ENCODE measurements around the gene PTPRD. TPM values are rescaled to one million over a fixed set of nuclear protein-coding genes. Genes with fewer than 3 reads are reported as not detected.

PTPRD gene
- total RNA-seq, 1 experiment from 2014 or later: 32.5 TPM

GRCh38 chr9:10548348-10548747, 64.5 kb downstream of the PTPRD start:
- H3K27me3 ChIP-seq (ENCODE audit: insufficient read depth, low read length): no peaks in the 10 kb centered on the region
- no peaks in the 10 kb centered on the region for H3K9me3 ChIP-seq (ENCODE audit: control insufficient read depth, low read depth, low read length)
- H2AFZ ChIP-seq (ENCODE audit: low read length): no peak overlapping the region
- H3K9ac ChIP-seq (ENCODE audit: extremely low read depth, insufficient read length, low read length): no peak overlapping the region
- no peaks in the 10 kb centered on the region for H3K79me1 ChIP-seq (ENCODE audit: insufficient read depth, low read depth, low read length, poor library complexity, severe bottlenecking)
- H3K4me1 Mint-ChIP-seq: peaks cover 0 to 4% of the 10 kb centered on the region in 2 experiments; a peak in 2 of 4 replicates
- no CpG with 5 or more reads among the region's 1 CpG for WGBS (ENCODE audit: extremely low coverage, insufficient read length, low lambda C conversion rate)
- H3K4me1 ChIP-seq (ENCODE audit: insufficient read depth, low read length): no peaks in the 10 kb centered on the region
- H4K91ac ChIP-seq (ENCODE audit: insufficient read length, low read depth, low read length): no peak overlapping the region
- H3K18ac ChIP-seq (ENCODE audit: insufficient read length, low read depth, low read length): no peak overlapping the region
- H3K23me2 ChIP-seq (ENCODE audit: insufficient read length, low read depth, low read length, poor library complexity, severe bottlenecking): no peaks in the 10 kb centered on the region
- H4K20me1 ChIP-seq (ENCODE audit: control insufficient read depth, insufficient read depth, insufficient read length): no peaks in the 10 kb centered on the region
- H3K27me3 Mint-ChIP-seq (ENCODE audit: low read depth): no peaks in the 10 kb centered on the region
- no peak overlapping the region for H3K27ac Mint-ChIP-seq
- H2BK15ac ChIP-seq (ENCODE audit: low read depth, low read length): no peak overlapping the region
- no peak overlapping the region for H3K14ac ChIP-seq (ENCODE audit: insufficient read depth, low read length)
- H2AK5ac ChIP-seq (ENCODE audit: insufficient read length, low read length): no peak overlapping the region
- H2BK12ac ChIP-seq (ENCODE audit: insufficient read length, low read depth, low read length): no peak overlapping the region
- no peak overlapping the region for H3T11ph ChIP-seq (ENCODE audit: low read length)
- no peaks in the 10 kb centered on the region for H3K36me3 Mint-ChIP-seq (ENCODE audit: insufficient read depth in 1 of 3, low read depth in 3 of 3)
- H3K4ac ChIP-seq (ENCODE audit: low read depth, low read length): no peak overlapping the region
- H3K9me3 Mint-ChIP-seq: no peaks in the 10 kb centered on the region
- no peak overlapping the region for H2BK5ac ChIP-seq (ENCODE audit: insufficient read length, low read length)
- no peak overlapping the region for H3K23ac ChIP-seq (ENCODE audit: insufficient read length, low read depth, low read length)
- no peak overlapping the region for H3K4me3 Mint-ChIP-seq
- no peak overlapping the region for H3K27ac ChIP-seq (ENCODE audit: insufficient read length, low read depth, low read length)
- no peaks in the 10 kb centered on the region for H3K79me2 ChIP-seq (ENCODE audit: insufficient read depth, low read length)
- H4K8ac ChIP-seq (replicated peaks; ENCODE audit: insufficient read length, low read depth, low read length): no peak overlapping the region
- H2BK120ac ChIP-seq (ENCODE audit: low read depth, low read length, poor library complexity, severe bottlenecking): no peak overlapping the region
- DNase-seq: no peak
- no peak overlapping the region for H4K5ac ChIP-seq (ENCODE audit: insufficient read length, low read depth, low read length)
- no peak for TF ChIP-seq CTCF (conservative IDR thresholded peaks at IDR 0.05)
- no peak overlapping the region for H2BK20ac ChIP-seq (ENCODE audit: low read depth, low read length, poor library complexity, severe bottlenecking)
- H3K56ac ChIP-seq (ENCODE audit: insufficient read length, low read depth, low read length): no peak overlapping the region
- no peak overlapping the region for H3K4me2 ChIP-seq (ENCODE audit: insufficient read depth, insufficient read length, low read length)

Data from H9 (cell line).